Hematopoietic multipotent progenitor cell treated with erythropoietin and hydrocortisone succinate and interleukin-3 and kit ligand, for 4 days (in vitro differentiated cells): ENCODE data around the gene TICRR.
A peak's percentile ranks its signal among the peaks of the same experiment; 100 is the strongest.

ENCODE experiments used
- DNase-seq: peaks from one replicate; pipeline ENCODE4 v3.0.0-alpha.2; 2015

Gene TICRR

GRCh38 chr15:89629829-89630228, 54.6 kb downstream of the TICRR start:
- no peak for DNase-seq

GRCh38 chr15:89630260-89630659, 55.0 kb downstream of the TICRR start:
- DNase-seq: no peak

GRCh38 chr15:89630974-89631901, 56.0 kb downstream of the TICRR start:
- peak; percentile 23 for DNase-seq

- no peak for DNase-seq
These were observed 56.6 kb downstream of the TICRR start for GRCh38 chr15:89631902-89632264.

- DNase-seq: no peak
These were observed 57.5 kb downstream of the TICRR start for GRCh38 chr15:89632563-89633430.

GRCh38 chr15:89633585-89633984, 58.3 kb downstream of the TICRR start:
- DNase-seq: no peak

GRCh38 chr15:89640245-89640644, 65.0 kb downstream of the TICRR start:
- DNase-seq: no peak

- no peak for DNase-seq
These were observed 65.8 kb downstream of the TICRR start for GRCh38 chr15:89641053-89641452.

GRCh38 chr15:89642106-89642505, 66.8 kb downstream of the TICRR start:
- DNase-seq: no peak

- DNase-seq: no peak
These were observed 70.4 kb downstream of the TICRR start for GRCh38 chr15:89645680-89646079.

GRCh38 chr15:89646416-89647141, 71.3 kb downstream of the TICRR start:
- no peak for DNase-seq

GRCh38 chr15:89647191-89647851, 72.1 kb downstream of the TICRR start:
- DNase-seq: peak; percentile 80

GRCh38 chr15:89648106-89649012, 73.1 kb downstream of the TICRR start:
- DNase-seq: no peak

- DNase-seq: no peak
These were observed 73.8 kb downstream of the TICRR start for GRCh38 chr15:89649013-89649625.

- no peak for DNase-seq
These were observed 74.4 kb downstream of the TICRR start for GRCh38 chr15:89649716-89650115.

- DNase-seq: no peak
These were observed 76.9 kb downstream of the TICRR start for GRCh38 chr15:89652131-89652530.

- DNase-seq: no peak
These were observed 77.4 kb downstream of the TICRR start for GRCh38 chr15:89652666-89653065.

- DNase-seq: no peak
These were observed 78.3 kb downstream of the TICRR start for GRCh38 chr15:89653578-89653977.

- DNase-seq: no peak
These were observed 79.1 kb downstream of the TICRR start for GRCh38 chr15:89654301-89654761.

GRCh38 chr15:89654847-89655805, 79.9 kb downstream of the TICRR start, which contains the start of gene KIF7:
Gene KIF7, minus strand, starts transcription at chr15:89655467. Its CDS starts 2,537 bp downstream, at chr15:89652930.
- DNase-seq: peak; percentile 37
